H1 (cell line): ENCODE data around the gene LY9. TPM values are rescaled to one million over a fixed set of nuclear protein-coding genes. Genes with fewer than 3 reads are reported as not detected.

Source experiments
- CTBP2 ChIP-seq: IDR thresholded peaks from 2 replicates; pipeline ENCODE4 v1.7.0; 2011; ENCODE audit warnings: borderline replicate concordance, mild to moderate bottlenecking, moderate library complexity, mixed read lengths, low read length; ENCODE audit not compliant: insufficient read depth, insufficient read length
- FOSL1 ChIP-seq: IDR thresholded peaks from 2 replicates; pipeline ENCODE4 v1.6.1; 2011; ENCODE audit warnings: mild to moderate bottlenecking, low read depth, low read length, moderate library complexity; ENCODE audit not compliant: insufficient read depth
- PHF8 ChIP-seq: fragments of 200-600 bp; sonication (generic); conservative IDR thresholded peaks from 2 replicates; pipeline ENCODE4 v1.7.1; 2012; ENCODE audit warnings: low read depth, mild to moderate bottlenecking, inconsistent platforms, low read length, moderate library complexity
- polyA plus RNA-seq, 7 experiments: library from polyadenylated mRNA; depleted of rRNA in 3 of 7; stranded (reverse) in 5 of 7; unstranded in 2 of 7; fragments of >200 nt in 5 of 7; fragments of 200-250 nt in 2 of 7; gene quantifications; 1 replicate in 5 of 7; 2 replicates in 1 of 7; 4 replicates in 1 of 7; pipeline versions ENCODE4 v1.2.1 to v1.2.3, GENCODE V29; 2011 to 2013; ENCODE audit warnings: missing spikeins in 2 of 7, mixed read lengths in 2 of 7
- total RNA-seq: library from RNA; stranded (reverse); fragmentation: NEBNext Ultra II Directional; extraction: Animal tissue kit (Norgen Biotek cat#: 25700); gene quantifications from 2 replicates; pipeline ENCODE4 v1.2.1, GENCODE V29; 2021

Gene LY9
- total and polyA plus RNA-seq, 2 of the 8 experiments (the other 6 are each of a cell fraction or from before 2014, with no cell fraction given): not detected

- TF ChIP-seq PHF8 (no peak), FOSL1 (no peak), CTBP2 (no peak)
These were observed 47.1 kb upstream of the LY9 start (continued) for GRCh38 chr1:160748878-160749269.
